EH (cell line): Measurements from ENCODE around the gene TANGO6.

Experiments used
- DNase-seq: peaks from one replicate; pipeline ENCODE4 v3.0.0-alpha.2; 2015; ENCODE audit warnings: low read depth

Gene TANGO6

GRCh38 chr16:68866933-68867332 lies 23.6 kb downstream of the TANGO6 start:
- no peak for DNase-seq

GRCh38 chr16:68869492-68870088 lies 26.3 kb downstream of the TANGO6 start:
- DNase-seq = no peak

- DNase-seq = no peak
These were observed 30.5 kb downstream of the TANGO6 start for GRCh38 chr16:68873635-68874471.

GRCh38 chr16:68875871-68876270 lies 32.5 kb downstream of the TANGO6 start:
- no peak for DNase-seq

- DNase-seq = no peak
These were observed 40.4 kb downstream of the TANGO6 start for GRCh38 chr16:68883685-68884084.

- DNase-seq = no peak
These were observed 41.1 kb downstream of the TANGO6 start for GRCh38 chr16:68884401-68884800.

GRCh38 chr16:68884861-68885720 lies 41.8 kb downstream of the TANGO6 start:
- no peak for DNase-seq

GRCh38 chr16:68887107-68887506 lies 43.8 kb downstream of the TANGO6 start:
- no peak for DNase-seq

GRCh38 chr16:68889508-68890150 lies 46.3 kb downstream of the TANGO6 start:
- DNase-seq = no peak

GRCh38 chr16:68892214-68892613 lies 48.9 kb downstream of the TANGO6 start:
- DNase-seq = no peak

- no peak for DNase-seq
These were observed 49.6 kb downstream of the TANGO6 start for GRCh38 chr16:68892898-68893297.

- peak; percentile 46 for DNase-seq
These were observed 50.7 kb downstream of the TANGO6 start for GRCh38 chr16:68893710-68894705.

GRCh38 chr16:68894714-68895113 lies 51.4 kb downstream of the TANGO6 start:
- no peak for DNase-seq

- no peak for DNase-seq
These were observed 54.7 kb downstream of the TANGO6 start for GRCh38 chr16:68898026-68898425.

- no peak for DNase-seq
These were observed 56.7 kb downstream of the TANGO6 start for GRCh38 chr16:68900009-68900408.

- DNase-seq = peak; percentile 77
These were observed 59.0 kb downstream of the TANGO6 start for GRCh38 chr16:68902003-68902968.

- no peak for DNase-seq
These were observed 59.6 kb downstream of the TANGO6 start for GRCh38 chr16:68902969-68903345.

- no peak for DNase-seq
These were observed 64.0 kb downstream of the TANGO6 start for GRCh38 chr16:68907297-68907696.

GRCh38 chr16:68907781-68908181 lies 64.5 kb downstream of the TANGO6 start:
- DNase-seq = no peak
